Mammary epithelial cell (primary cell): ENCODE results near the gene MIGA1.

ENCODE experiments used
- EZH2 ChIP-seq: IDR thresholded peaks from 2 replicates; pipeline ENCODE4 v1.6.1; 2012; ENCODE audit warnings: low read length, inconsistent platforms, borderline replicate concordance
- TF ChIP-seq, protein P1 (sequence below), 2 donors: IDR thresholded peaks in 1 of 2; conservative IDR thresholded peaks in 1 of 2; 2 replicates each; pipeline ENCODE4 v1.5.1; 2011 to 2012; ENCODE audit warnings: inconsistent platforms in 2 of 2, low read length in 2 of 2, mild to moderate bottlenecking in 2 of 2, control low read depth in 1 of 2, low read depth in 1 of 2; ENCODE audit not compliant: insufficient read depth in 1 of 2; ENCODE audit errors: extremely low read depth in 1 of 2

GRCh38 chr1:77841574-77841973 is 62.1 kb downstream of the MIGA1 start:
- TF ChIP-seq, protein P1, sequence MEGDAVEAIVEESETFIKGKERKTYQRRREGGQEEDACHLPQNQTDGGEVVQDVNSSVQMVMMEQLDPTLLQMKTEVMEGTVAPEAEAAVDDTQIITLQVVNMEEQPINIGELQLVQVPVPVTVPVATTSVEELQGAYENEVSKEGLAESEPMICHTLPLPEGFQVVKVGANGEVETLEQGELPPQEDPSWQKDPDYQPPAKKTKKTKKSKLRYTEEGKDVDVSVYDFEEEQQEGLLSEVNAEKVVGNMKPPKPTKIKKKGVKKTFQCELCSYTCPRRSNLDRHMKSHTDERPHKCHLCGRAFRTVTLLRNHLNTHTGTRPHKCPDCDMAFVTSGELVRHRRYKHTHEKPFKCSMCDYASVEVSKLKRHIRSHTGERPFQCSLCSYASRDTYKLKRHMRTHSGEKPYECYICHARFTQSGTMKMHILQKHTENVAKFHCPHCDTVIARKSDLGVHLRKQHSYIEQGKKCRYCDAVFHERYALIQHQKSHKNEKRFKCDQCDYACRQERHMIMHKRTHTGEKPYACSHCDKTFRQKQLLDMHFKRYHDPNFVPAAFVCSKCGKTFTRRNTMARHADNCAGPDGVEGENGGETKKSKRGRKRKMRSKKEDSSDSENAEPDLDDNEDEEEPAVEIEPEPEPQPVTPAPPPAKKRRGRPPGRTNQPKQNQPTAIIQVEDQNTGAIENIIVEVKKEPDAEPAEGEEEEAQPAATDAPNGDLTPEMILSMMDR (conservative IDR thresholded peaks at IDR 0.05 in 1 of 2, IDR thresholded peaks at IDR 0.05 in 1 of 2; ENCODE audit: extremely low read depth in 1 of 2, insufficient read depth in 1 of 2, low read depth in 1 of 2, low read length in 2 of 2) = no peak
- TF ChIP-seq EZH2 = no peak
